ENCODE results near the gene STRADA.

STRADA gene

GRCh38 chr17:63774141-63774968 is 32.8 kb upstream of the STRADA start, which contains the start of gene DDX42:
Gene DDX42 (plus strand): TSS chr17:63774170. CDS start chr17:63787050, 12,880 bp downstream.
- Histone ChIP-seq H3K36me3 (ENCODE audit: control insufficient read depth, insufficient read depth, low read length) (peaks cover 36% of the 10 kb centered on the region), H3K4me1 (ENCODE audit: control insufficient read depth, insufficient read depth, low read length) (peaks cover 11% of the 10 kb centered on the region)

GRCh38 chr17:63773272-63774140 is 31.9 kb upstream of the STRADA start, which contains the start of gene CCDC47:
Gene CCDC47 (minus strand): TSS chr17:63773597. CDS start chr17:63766175, 7,422 bp downstream.
- Histone ChIP-seq H3K36me3 (ENCODE audit: control insufficient read depth, insufficient read depth, low read length) (peaks cover 28% of the 10 kb centered on the region), H3K9me3 (ENCODE audit: control insufficient read depth, insufficient read depth, low read length) (no peaks in the 10 kb centered on the region), H3K27ac (ENCODE audit: low read depth, low read length) (peak within 1 kb of the TSS; percentile 99), H3K9ac (ENCODE audit: low read depth, low read length) (peak within 1 kb of the TSS; percentile 98), H3K4me1 (ENCODE audit: control insufficient read depth, insufficient read depth, low read length) (peaks cover 11% of the 10 kb centered on the region), H3K27me3 (ENCODE audit: control insufficient read depth, insufficient read depth, low read length) (no peaks in the 10 kb centered on the region), H3K4me3 (ENCODE audit: low read depth, low read length) (peak within 1 kb of the TSS; percentile 85)

More at GRCh38 chr17:63774141-63774968, 32.8 kb upstream of the STRADA start, which contains the start of gene DDX42:
- H3K27me3 ChIP-seq (ENCODE audit: control insufficient read depth, insufficient read depth, low read length): no peaks in the 10 kb centered on the region
- peak within 1 kb of the TSS; percentile 99 for H3K27ac ChIP-seq (ENCODE audit: low read depth, low read length)
- H3K9ac ChIP-seq (ENCODE audit: low read depth, low read length): peak within 1 kb of the TSS; percentile 98
- no peaks in the 10 kb centered on the region for H3K9me3 ChIP-seq (ENCODE audit: control insufficient read depth, insufficient read depth, low read length)
- H3K4me3 ChIP-seq (ENCODE audit: low read depth, low read length): peak within 1 kb of the TSS; percentile 85

- peak overlapping the region; percentile 85 for H3K4me3 ChIP-seq (ENCODE audit: low read depth, low read length)
- H3K27ac ChIP-seq (ENCODE audit: low read depth, low read length): peak overlapping the region; percentile 99
- H3K9me3 ChIP-seq (ENCODE audit: control insufficient read depth, insufficient read depth, low read length): no peaks in the 10 kb centered on the region
- peak overlapping the region; percentile 78 for H3K9ac ChIP-seq (ENCODE audit: low read depth, low read length)
- H3K36me3 ChIP-seq (ENCODE audit: control insufficient read depth, insufficient read depth, low read length): peaks cover 21% of the 10 kb centered on the region
- H3K27me3 ChIP-seq (ENCODE audit: control insufficient read depth, insufficient read depth, low read length): no peaks in the 10 kb centered on the region
- peaks cover 11% of the 10 kb centered on the region for H3K4me1 ChIP-seq (ENCODE audit: control insufficient read depth, insufficient read depth, low read length)
Observed at GRCh38 chr17:63772801-63773271, 31.2 kb upstream of the STRADA start.

DNA sequence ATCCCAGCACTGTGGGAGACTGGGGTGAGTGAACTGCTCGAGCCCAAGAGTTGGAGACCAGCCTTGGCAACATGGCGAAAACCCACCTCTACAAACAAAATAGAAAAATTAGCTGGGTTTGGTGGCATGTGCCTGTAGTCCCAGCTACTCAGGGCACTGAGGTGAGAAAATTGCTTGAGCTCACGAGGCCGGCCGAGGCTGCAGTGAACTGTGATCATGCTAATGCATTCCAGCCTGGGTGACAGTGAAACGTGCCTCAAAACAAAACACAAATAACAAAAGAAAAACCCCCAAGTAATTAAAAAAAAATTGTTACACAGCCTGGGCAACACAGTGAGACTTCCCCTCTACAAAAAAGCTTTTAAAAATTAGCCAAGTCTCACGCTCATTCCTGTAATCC is 26.8 kb upstream of the STRADA start:
- Histone ChIP-seq H3K4me3 (ENCODE audit: low read depth, low read length) (no peak overlapping the region), H3K27ac (ENCODE audit: low read depth, low read length) (no peak overlapping the region), H3K4me1 (ENCODE audit: control insufficient read depth, insufficient read depth, low read length) (no peaks in the 10 kb centered on the region), H3K27me3 (ENCODE audit: control insufficient read depth, insufficient read depth, low read length) (no peaks in the 10 kb centered on the region), H3K9me3 (ENCODE audit: control insufficient read depth, insufficient read depth, low read length) (no peaks in the 10 kb centered on the region), H3K9ac (ENCODE audit: low read depth, low read length) (no peak overlapping the region), H3K36me3 (ENCODE audit: control insufficient read depth, insufficient read depth, low read length) (peaks cover 29% of the 10 kb centered on the region)

- Histone ChIP-seq H3K27ac (ENCODE audit: low read depth, low read length) (no peak overlapping the region), H3K36me3 (ENCODE audit: control insufficient read depth, insufficient read depth, low read length) (peaks cover 46% of the 10 kb centered on the region), H3K4me3 (ENCODE audit: low read depth, low read length) (no peak overlapping the region)
Observed at GRCh38 chr17:63766754-63767153, 25.2 kb upstream of the STRADA start.

GRCh38 chr17:63764716-63765115 is 23.1 kb upstream of the STRADA start:
- H3K27ac ChIP-seq (ENCODE audit: low read depth, low read length): no peak overlapping the region
- H3K4me3 ChIP-seq (ENCODE audit: low read depth, low read length): no peak overlapping the region
- H3K9me3 ChIP-seq (ENCODE audit: control insufficient read depth, insufficient read depth, low read length): no peaks in the 10 kb centered on the region
- H3K36me3 ChIP-seq (ENCODE audit: control insufficient read depth, insufficient read depth, low read length): peaks cover 63% of the 10 kb centered on the region
- no peaks in the 10 kb centered on the region for H3K4me1 ChIP-seq (ENCODE audit: control insufficient read depth, insufficient read depth, low read length)
- H3K27me3 ChIP-seq (ENCODE audit: control insufficient read depth, insufficient read depth, low read length): no peaks in the 10 kb centered on the region
- H3K9ac ChIP-seq (ENCODE audit: low read depth, low read length): no peak overlapping the region

More at GRCh38 chr17:63766754-63767153, 25.2 kb upstream of the STRADA start:
- no peaks in the 10 kb centered on the region for H3K27me3 ChIP-seq (ENCODE audit: control insufficient read depth, insufficient read depth, low read length)
- no peaks in the 10 kb centered on the region for H3K9me3 ChIP-seq (ENCODE audit: control insufficient read depth, insufficient read depth, low read length)
- no peak overlapping the region for H3K9ac ChIP-seq (ENCODE audit: low read depth, low read length)
- H3K4me1 ChIP-seq (ENCODE audit: control insufficient read depth, insufficient read depth, low read length): no peaks in the 10 kb centered on the region

GRCh38 chr17:63762161-63763078 is 20.8 kb upstream of the STRADA start:
- Histone ChIP-seq H3K27me3 (ENCODE audit: control insufficient read depth, insufficient read depth, low read length) (no peaks in the 10 kb centered on the region), H3K36me3 (ENCODE audit: control insufficient read depth, insufficient read depth, low read length) (peaks cover 83% of the 10 kb centered on the region), H3K27ac (ENCODE audit: low read depth, low read length) (no peak overlapping the region), H3K4me3 (ENCODE audit: low read depth, low read length) (no peak overlapping the region), H3K9ac (ENCODE audit: low read depth, low read length) (no peak overlapping the region), H3K9me3 (ENCODE audit: control insufficient read depth, insufficient read depth, low read length) (no peaks in the 10 kb centered on the region), H3K4me1 (ENCODE audit: control insufficient read depth, insufficient read depth, low read length) (no peaks in the 10 kb centered on the region)

DNA sequence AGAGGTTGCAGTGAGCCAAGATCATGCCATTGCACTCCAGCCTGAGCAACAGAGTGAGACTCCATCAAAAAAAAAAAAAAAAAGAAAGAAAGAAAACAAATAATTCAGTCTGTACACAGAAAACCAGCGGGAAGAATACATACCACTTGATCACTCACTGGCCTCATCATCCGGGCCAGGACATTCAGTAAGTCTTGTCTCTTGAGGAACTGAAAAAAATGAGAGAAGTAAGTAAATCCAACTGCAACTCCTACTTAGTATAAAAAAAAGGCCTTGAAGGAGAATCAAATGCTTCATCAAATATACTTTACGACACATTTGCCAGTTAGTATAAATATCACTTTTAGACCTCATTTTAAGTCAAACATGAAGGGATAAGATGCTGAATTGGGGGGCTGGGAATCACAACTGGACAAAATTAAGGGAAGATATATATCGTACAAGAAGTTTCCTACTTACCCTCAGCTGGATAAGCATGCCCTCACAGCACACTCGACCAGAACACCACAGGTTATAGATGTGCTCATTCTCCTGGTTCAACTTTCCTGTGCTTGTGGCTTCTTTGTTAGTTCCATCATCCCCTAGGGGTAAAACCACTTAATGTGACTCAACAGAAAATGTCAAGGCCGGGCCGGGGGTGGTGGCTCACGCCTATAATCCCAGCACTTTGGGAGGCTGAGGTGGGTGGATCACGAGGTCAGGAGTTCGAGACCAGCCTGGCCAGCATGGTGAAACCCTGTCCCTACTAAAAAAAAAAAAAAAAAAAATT is 19.4 kb upstream of the STRADA start:
- H3K4me3 ChIP-seq (ENCODE audit: low read depth, low read length): no peak overlapping the region
- H3K27ac ChIP-seq (ENCODE audit: low read depth, low read length): no peak overlapping the region
- H3K4me1 ChIP-seq (ENCODE audit: control insufficient read depth, insufficient read depth, low read length): no peaks in the 10 kb centered on the region
- H3K36me3 ChIP-seq (ENCODE audit: control insufficient read depth, insufficient read depth, low read length): peaks cover 92% of the 10 kb centered on the region
- H3K9ac ChIP-seq (ENCODE audit: low read depth, low read length): no peak overlapping the region
- no peaks in the 10 kb centered on the region for H3K27me3 ChIP-seq (ENCODE audit: control insufficient read depth, insufficient read depth, low read length)
- no peaks in the 10 kb centered on the region for H3K9me3 ChIP-seq (ENCODE audit: control insufficient read depth, insufficient read depth, low read length)

DNA sequence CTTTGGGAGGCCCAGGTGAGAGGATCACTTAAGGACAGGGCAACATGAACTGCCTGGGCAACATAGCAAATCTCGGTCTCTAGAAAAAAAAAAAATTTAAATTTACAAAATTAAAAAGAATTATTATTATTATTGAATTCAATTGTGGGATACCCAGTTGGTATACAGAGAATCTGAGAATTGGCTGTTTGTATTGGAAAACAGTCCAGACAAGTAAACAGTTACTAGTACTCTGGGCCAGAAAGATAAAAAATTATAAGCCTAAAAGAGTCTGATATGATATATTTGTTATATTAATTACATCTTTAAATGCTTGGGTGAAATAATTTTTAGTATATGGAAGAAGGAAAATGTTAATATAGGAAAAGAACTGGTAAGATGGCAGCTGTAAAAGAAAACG is 16.8 kb upstream of the STRADA start:
- no peaks in the 10 kb centered on the region for H3K9me3 ChIP-seq (ENCODE audit: control insufficient read depth, insufficient read depth, low read length)
- peaks cover 92% of the 10 kb centered on the region for H3K36me3 ChIP-seq (ENCODE audit: control insufficient read depth, insufficient read depth, low read length)
- no peak overlapping the region for H3K4me3 ChIP-seq (ENCODE audit: low read depth, low read length)
- H3K27me3 ChIP-seq (ENCODE audit: control insufficient read depth, insufficient read depth, low read length): no peaks in the 10 kb centered on the region
- no peak overlapping the region for H3K9ac ChIP-seq (ENCODE audit: low read depth, low read length)
- no peaks in the 10 kb centered on the region for H3K4me1 ChIP-seq (ENCODE audit: control insufficient read depth, insufficient read depth, low read length)
- H3K27ac ChIP-seq (ENCODE audit: low read depth, low read length): no peak overlapping the region

Measured in HUES48 (cell line).